HG03097 (cell line): Measurements from ENCODE around the gene MIB2.
A peak's percentile ranks its signal among the peaks of the same experiment; 100 is the strongest.

Source experiments
- ATAC-seq: cut with Tn5 transposase; IDR thresholded peaks from one replicate; pipeline ENCODE4 v1.9.1; 2021; ENCODE audit not compliant: unreplicated experiment, low FRiP score

The MIB2 gene

GRCh38 chr1:1677718-1678580 is 62.6 kb downstream of the MIB2 start:
- peak; percentile 66 for ATAC-seq

- ATAC-seq = no peak
Observed at GRCh38 chr1:1678581-1679380, 63.5 kb downstream of the MIB2 start.
